Loucy (cell line): ENCODE measurements around the gene CLSTN2.

Source experiments
- H2AFZ ChIP-seq: fragments of 200-600 bp; sonication (generic); 2 replicates; pipeline ENCODE4 v1.6.0; 2016; ENCODE audit warnings: antibody characterized with exemption, mild to moderate bottlenecking, low read length, moderate library complexity
- H3F3A ChIP-seq: fragments of 200-600 bp; 2 replicates; pipeline ENCODE4 v1.6.0; 2016; ENCODE audit warnings: antibody characterized with exemption, low read depth, mild to moderate bottlenecking
- H3K27me3 ChIP-seq: fragments of 200-600 bp; sonication (generic); 2 replicates; pipeline ENCODE4 v1.6.1; 2014; ENCODE audit warnings: low read length, mild to moderate bottlenecking; ENCODE audit not compliant: insufficient read depth, poor library complexity, severe bottlenecking
- H3K36me3 ChIP-seq: fragments of 200-600 bp; sonication (generic); 2 replicates; pipeline ENCODE4 v1.6.1; 2016; ENCODE audit warnings: low read length; ENCODE audit not compliant: insufficient read depth
- H3K4me1 ChIP-seq: fragments of 200-600 bp; sonication (generic); 2 replicates; pipeline ENCODE4 v1.5.1; 2014; ENCODE audit warnings: low read length, mild to moderate bottlenecking; ENCODE audit not compliant: insufficient read depth, poor library complexity, severe bottlenecking
- H3K4me2 ChIP-seq: fragments of 200-600 bp; sonication (generic); 2 replicates; pipeline ENCODE4 v1.6.0; 2014; ENCODE audit warnings: antibody characterized with exemption, low read length, low read depth, mild to moderate bottlenecking; ENCODE audit not compliant: poor library complexity, severe bottlenecking
- H3K4me3 ChIP-seq: fragments of 200-600 bp; sonication (generic); 2 replicates; pipeline ENCODE4 v1.5.1; 2014; ENCODE audit warnings: low read length, mild to moderate bottlenecking, mixed read lengths; ENCODE audit not compliant: poor library complexity, severe bottlenecking
- H3K79me2 ChIP-seq: fragments of 200-600 bp; sonication (generic); 2 replicates; pipeline ENCODE4 v1.6.1; 2014; ENCODE audit warnings: low read length; ENCODE audit not compliant: insufficient read depth
- H3K9ac ChIP-seq: fragments of 200-600 bp; sonication (generic); 2 replicates; pipeline ENCODE4 v1.6.0; 2014; ENCODE audit warnings: mild to moderate bottlenecking, low read depth, low read length, moderate library complexity; ENCODE audit not compliant: poor library complexity, severe bottlenecking
- H3K9me2 ChIP-seq: fragments of 200-600 bp; sonication (generic); replicated peaks from 2 replicates; pipeline ENCODE4 v1.6.1; 2016; ENCODE audit warnings: low read depth, low read length, mixed read lengths
- H3K9me3 ChIP-seq: fragments of 200-600 bp; sonication (generic); 2 replicates; pipeline ENCODE4 v1.6.1; 2014; ENCODE audit warnings: mild to moderate bottlenecking, antibody characterized with exemption, low read length, low read depth; ENCODE audit not compliant: insufficient read depth
- H4K20me1 ChIP-seq: fragments of 200-600 bp; sonication (generic); 2 replicates; pipeline ENCODE4 v1.6.0; 2014; ENCODE audit warnings: antibody characterized with exemption, low read length, mild to moderate bottlenecking; ENCODE audit not compliant: insufficient read depth, poor library complexity, severe bottlenecking
- CTCF ChIP-seq: fragments of 200-600 bp; sonication (generic); conservative IDR thresholded peaks from 2 replicates; pipeline ENCODE4 v1.5.1; 2014; ENCODE audit warnings: mild to moderate bottlenecking, antibody characterized with exemption, low read length
- EZH2phosphoT487 ChIP-seq: fragments of 200-600 bp; IDR thresholded peaks from 2 replicates; pipeline ENCODE4 v1.6.1; 2018; ENCODE audit warnings: antibody characterized with exemption, mild to moderate bottlenecking, moderate library complexity, borderline replicate concordance

The CLSTN2 gene

GRCh38 chr3:140196970-140197369 lies 262.0 kb downstream of the CLSTN2 start:
- Histone ChIP-seq H3K9me2 (no peaks in the 10 kb centered on the region), H3F3A (no peaks in the 10 kb centered on the region), H3K36me3 (no peaks in the 10 kb centered on the region), H3K27me3 (no peaks in the 10 kb centered on the region), H4K20me1 (no peaks in the 10 kb centered on the region), H3K9ac (no peak overlapping the region), H3K9me3 (no peaks in the 10 kb centered on the region), H3K4me3 (no peak overlapping the region), H3K79me2 (no peaks in the 10 kb centered on the region), H2AFZ (no peak overlapping the region), H3K4me2 (no peak overlapping the region), H3K4me1 (no peaks in the 10 kb centered on the region)
- no peak for TF ChIP-seq EZH2phosphoT487
- no peak for TF ChIP-seq CTCF

GRCh38 chr3:140198242-140198641 lies 263.3 kb downstream of the CLSTN2 start:
- H3K27me3 ChIP-seq, result no peaks in the 10 kb centered on the region
- no peak overlapping the region for H3K4me2 ChIP-seq
- TF ChIP-seq CTCF (no peak), EZH2phosphoT487 (no peak)
- no peak overlapping the region for H2AFZ ChIP-seq
- H4K20me1 ChIP-seq, result no peaks in the 10 kb centered on the region
- no peaks in the 10 kb centered on the region for H3K36me3 ChIP-seq
- no peaks in the 10 kb centered on the region for H3K9me3 ChIP-seq
- H3F3A ChIP-seq, result no peaks in the 10 kb centered on the region
- no peak overlapping the region for H3K4me3 ChIP-seq
- H3K9me2 ChIP-seq, result no peaks in the 10 kb centered on the region
- H3K4me1 ChIP-seq, result no peaks in the 10 kb centered on the region
- H3K9ac ChIP-seq, result no peak overlapping the region
- H3K79me2 ChIP-seq, result no peaks in the 10 kb centered on the region

GRCh38 chr3:140199008-140199407 lies 264.0 kb downstream of the CLSTN2 start:
- Histone ChIP-seq H4K20me1 (no peaks in the 10 kb centered on the region), H2AFZ (no peak overlapping the region)
- no peak for TF ChIP-seq EZH2phosphoT487
- no peak for TF ChIP-seq CTCF

More at GRCh38 chr3:140199008-140199407, 264.0 kb downstream of the CLSTN2 start:
- Histone ChIP-seq H3K27me3 (no peaks in the 10 kb centered on the region), H3K4me1 (no peaks in the 10 kb centered on the region), H3K4me2 (no peak overlapping the region), H3K79me2 (no peaks in the 10 kb centered on the region), H3K9ac (no peak overlapping the region), H3K9me3 (no peaks in the 10 kb centered on the region), H3F3A (no peaks in the 10 kb centered on the region), H3K9me2 (no peaks in the 10 kb centered on the region), H3K4me3 (no peak overlapping the region), H3K36me3 (no peaks in the 10 kb centered on the region)
